Testis (tissue), 2 donors: Measurements from ENCODE around the gene PHLDA1.

Source experiments
- CTCF ChIP-seq, 3 experiments: fragments of 450-650 bp in 2 of 3; fragments of 200-600 bp in 1 of 3; sonication (generic) in 1 of 3; IDR thresholded peaks; one replicate each; pipeline ENCODE4 v1.5.1; 2016 to 2019; ENCODE audit warnings: antibody characterized with exemption in 3 of 3, mild to moderate bottlenecking in 2 of 3, moderate library complexity in 1 of 3
- POLR2A ChIP-seq: fragments of 450-650 bp; IDR thresholded peaks from one replicate; pipeline ENCODE4 v1.6.1; 2017; ENCODE audit warnings: antibody characterized with exemption, mild to moderate bottlenecking, moderate library complexity

GRCh38 chr12:75977590-75977951 is 54.0 kb downstream of the PHLDA1 start:
- no peak for TF ChIP-seq CTCF (IDR thresholded peaks at IDR 0.05)
- TF ChIP-seq POLR2A = no peak
